Measurements from ENCODE around the gene AGAP1.

DNA sequence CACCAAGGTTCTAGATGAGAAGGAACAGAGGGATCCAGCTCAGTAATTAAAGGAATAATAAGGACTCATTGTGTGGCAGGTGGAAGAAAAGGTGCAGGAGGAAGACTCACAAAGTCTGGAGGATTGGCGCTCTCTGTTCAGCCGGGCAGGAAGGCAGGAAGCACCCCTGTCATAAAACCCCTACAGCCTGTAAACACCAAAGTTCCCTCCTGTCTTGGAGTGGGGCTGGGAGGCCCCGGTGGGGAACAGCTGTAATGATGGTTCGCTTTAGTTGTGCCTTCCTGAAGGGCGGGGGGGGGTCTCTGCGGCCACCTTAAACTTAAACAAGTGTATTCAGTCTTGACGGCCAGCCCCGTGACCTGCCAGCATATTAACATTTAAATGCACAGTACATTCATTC is 590.1 kb downstream of the AGAP1 start:
- TF ChIP-seq MAX (IDR thresholded peaks at IDR 0.05; ENCODE audit: insufficient read depth, insufficient read length) (no peak), CTCF (IDR thresholded peaks at IDR 0.05; ENCODE audit: extremely low read depth in 1 of 2, insufficient read depth in 1 of 2, low read depth in 1 of 2, low read length in 2 of 2) (no peak), POLR2A (IDR thresholded peaks at IDR 0.05; ENCODE audit: low read depth, low read length) (no peak), JUN (IDR thresholded peaks at IDR 0.05; ENCODE audit: borderline replicate concordance, insufficient read depth, insufficient read length, low read depth) (no peak), POLR2AphosphoS5 (IDR thresholded peaks at IDR 0.05; ENCODE audit: insufficient read depth, low read depth, low read length) (no peak)

Measured in endothelial cell of umbilical vein (primary cell).